Fibroblast of skin of right biceps (primary cell): Measurements from ENCODE around the gene ZMIZ1.

Experiments
- DNase-seq: peaks from one replicate; pipeline ENCODE4 v3.0.0-alpha.2; 2013

ZMIZ1 gene

DNA sequence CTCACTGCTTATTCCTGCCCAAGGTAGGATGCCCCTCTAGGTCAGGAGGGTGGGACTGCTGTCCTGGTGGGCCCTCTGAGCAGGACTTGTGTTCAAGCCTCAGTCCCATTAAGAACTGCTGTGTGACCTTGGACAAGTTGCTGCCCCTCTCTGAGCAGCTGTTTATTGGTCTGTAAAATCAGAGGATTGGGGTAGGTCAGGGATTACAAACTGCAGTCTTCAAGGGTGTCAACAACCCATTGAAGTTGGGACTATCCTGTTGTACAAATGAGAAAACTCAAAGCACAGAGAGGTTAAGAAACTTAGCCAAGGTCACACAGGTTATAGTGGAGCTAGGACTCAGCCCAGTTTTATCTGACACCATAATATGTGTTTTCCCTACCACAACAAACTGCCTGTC, 55.3 kb downstream of the ZMIZ1 start:
- no peak for DNase-seq

- no peak for DNase-seq
Measured at GRCh38 chr10:79125092-79125491, 56.3 kb downstream of the ZMIZ1 start.

DNA sequence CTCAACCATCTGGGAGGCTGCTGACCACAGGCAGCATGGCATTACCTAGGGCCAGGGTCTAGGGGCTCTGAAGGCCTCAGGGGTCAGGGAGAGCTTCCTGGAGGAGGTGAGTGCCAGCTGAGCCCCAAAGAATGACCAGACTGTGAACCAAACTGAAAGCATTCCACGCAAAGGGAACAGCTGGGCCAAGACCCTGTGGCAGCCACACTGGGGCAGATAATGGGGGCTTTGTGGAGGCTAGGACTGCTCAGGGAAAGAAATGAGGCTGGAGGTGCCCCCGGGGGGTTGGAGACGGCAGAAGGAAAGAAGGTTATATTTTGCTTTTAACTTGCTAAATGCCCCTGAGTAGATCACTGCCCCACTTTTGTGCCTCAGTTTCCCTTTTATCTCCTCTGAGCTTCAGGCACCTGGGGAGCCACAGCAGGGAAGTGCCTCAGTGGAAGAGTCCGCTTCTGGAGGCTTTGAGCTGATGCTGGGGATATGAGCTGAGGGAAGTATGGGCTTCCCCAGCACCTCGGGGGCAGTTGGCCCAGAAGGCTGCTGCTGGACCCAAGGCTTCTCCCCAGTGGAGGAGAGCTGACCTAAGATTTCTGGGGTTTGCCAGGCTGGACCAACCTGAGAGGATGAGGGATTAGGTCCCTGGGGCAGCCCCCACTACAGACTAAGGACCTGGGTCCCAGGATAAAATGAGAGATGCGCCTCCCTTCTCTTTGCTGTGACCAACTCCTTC, 57.8 kb downstream of the ZMIZ1 start:
- DNase-seq: no peak

DNA sequence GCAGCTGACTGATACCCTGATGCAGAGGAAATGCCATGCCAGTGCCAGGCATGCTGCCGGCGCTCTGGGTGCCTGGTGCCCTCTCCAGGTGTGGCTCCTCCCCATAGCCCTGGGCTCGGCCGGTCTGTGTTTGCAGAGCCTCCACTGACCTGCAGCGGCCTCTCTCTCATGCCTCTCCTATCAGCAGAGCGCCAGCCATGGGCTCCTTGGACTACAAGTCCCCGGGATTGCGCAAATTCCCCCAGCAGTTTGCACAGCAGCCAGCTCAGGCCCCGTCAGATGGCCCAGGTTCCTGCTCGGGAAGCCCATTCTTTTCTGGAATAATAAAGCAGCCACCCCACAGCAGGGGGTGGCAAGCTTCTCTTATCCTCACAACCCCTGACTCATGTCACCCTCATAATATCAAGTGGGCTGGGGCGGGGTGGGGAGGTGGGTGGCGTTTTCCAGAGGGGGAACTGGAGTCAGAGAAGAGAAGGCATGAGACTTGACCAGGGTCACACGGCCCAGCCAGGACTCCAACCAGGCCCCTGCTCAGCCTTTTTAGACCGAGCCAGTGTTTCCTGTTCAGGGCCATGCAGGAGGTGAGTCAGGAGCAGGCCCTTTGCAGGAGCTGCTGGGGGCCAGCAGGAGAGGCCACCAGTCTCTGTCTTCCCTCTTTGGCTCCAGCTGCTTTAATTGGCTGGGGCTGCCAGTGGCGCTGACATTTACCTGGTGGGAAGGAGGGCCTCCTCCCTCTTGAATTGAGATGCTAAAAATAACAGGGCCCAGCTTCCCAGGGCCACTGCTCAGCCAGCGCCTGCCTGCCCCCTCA, 58.6 kb downstream of the ZMIZ1 start:
- peak; percentile 80 for DNase-seq

DNA sequence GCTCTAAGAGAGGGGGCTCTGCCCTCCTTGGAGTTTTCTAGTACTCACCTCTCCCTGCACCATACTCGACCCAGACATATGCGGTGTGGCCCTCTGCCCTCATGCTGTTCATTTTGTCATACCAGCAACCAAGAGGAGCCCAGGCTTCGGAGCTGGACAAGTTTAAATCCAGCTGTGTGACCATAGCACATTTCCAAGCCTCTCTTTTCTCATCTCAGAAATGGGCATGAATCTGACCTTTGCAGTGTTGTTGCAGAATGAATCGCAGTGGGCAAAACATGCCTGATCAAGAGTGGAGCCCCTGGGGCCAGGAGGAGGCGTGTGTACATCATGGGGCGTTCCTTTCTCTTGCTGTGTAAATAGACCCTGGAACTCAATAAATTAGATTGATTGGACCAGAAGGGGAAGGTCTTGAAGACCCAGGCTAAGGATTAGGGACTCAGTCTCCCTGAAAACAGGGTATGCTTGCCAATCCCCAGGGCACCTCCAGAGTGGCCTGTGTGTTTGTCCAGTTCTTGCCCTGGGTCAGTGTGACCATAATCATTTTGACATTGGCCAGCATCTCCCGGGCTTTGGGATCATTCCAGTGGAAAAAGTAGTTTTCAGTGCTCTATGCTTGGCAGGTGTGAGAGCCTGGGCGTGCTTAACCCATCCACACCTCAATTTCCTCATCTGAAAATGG, 59.6 kb downstream of the ZMIZ1 start:
- no peak for DNase-seq

- no peak for DNase-seq
Measured at GRCh38 chr10:79128923-79129305, 60.1 kb downstream of the ZMIZ1 start.

- peak; percentile 78 for DNase-seq
Measured at GRCh38 chr10:79129361-79129997, 60.7 kb downstream of the ZMIZ1 start.

DNA sequence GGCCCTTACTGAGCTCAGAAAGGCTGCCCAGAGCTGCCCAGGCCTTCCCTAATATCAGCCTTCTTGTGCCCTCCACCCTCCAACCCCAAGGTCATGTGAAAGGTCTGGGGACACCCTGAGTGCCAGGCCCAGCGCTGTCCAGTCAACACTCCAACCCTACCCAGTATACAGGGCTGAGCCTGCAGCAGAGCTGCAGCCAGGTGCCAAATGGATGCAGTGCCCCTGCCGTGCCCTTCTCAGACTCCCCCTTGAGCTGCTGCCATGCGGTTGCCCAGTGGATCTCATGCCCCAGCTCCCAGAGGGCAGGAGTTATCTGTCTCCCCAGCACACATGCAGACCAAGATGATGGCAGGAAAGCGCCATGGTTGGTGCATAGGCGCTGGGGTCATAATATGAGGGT, 61.5 kb downstream of the ZMIZ1 start:
- DNase-seq: no peak

DNA sequence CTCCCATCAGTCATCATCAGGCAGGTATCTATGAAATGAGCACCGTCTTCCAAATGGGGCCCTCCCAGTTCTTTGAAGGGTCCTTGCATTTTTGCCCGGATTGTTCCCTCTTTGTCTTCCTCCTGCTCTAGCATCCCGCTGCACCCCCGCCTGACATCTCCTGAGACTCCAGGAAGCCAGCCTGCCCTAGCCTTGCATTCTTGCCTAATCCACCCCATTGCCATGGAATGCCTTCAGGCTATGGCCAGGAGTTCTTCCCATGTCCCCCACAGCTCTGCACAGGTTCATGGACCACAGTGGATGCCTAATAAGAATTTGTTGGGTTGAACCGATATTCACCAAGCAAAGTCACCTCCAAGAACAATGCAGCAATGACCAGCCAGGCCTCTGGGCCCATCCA, 62.1 kb downstream of the ZMIZ1 start:
- DNase-seq: peak; percentile 59

DNA sequence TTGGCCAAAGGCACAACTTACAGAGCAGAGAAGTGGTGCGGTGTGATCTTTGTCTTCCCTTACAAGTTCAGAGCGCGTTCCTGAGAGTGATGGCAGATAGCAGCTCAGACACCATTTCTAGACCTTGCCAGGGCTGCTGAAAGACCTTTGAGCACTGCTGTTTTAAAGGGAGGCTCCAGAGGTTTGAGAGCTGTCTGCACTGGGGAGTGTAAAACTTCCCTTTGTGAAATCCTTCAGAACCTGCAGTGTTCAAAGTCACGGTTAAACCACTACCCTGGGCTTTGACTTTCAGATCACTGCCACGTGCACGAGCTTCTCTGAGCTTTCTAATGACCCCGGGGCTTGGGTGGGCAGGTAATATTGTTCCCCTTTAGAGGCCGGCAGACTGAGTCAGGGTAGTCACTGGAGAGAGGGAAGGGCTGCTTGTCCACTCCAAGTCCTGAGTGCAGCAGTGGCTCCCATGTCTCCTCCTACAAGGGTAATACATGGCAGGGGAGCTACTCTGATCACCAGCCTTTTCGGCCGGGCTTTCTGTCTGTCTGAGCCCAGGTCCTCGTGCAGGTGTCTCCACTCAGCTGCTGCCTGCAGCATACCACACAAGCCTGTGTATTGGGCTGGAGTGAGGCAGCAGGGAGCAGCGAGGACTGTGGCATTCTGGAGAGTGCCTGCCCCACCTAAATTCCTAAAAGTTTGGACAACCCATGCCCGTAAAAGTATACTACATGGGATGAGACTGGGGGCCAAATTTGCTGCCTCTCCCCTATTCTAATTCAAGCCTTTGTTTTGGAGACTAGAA, 63.3 kb downstream of the ZMIZ1 start:
- DNase-seq: no peak

- DNase-seq: no peak
Measured at GRCh38 chr10:79132681-79133381, 64.1 kb downstream of the ZMIZ1 start.

- DNase-seq: no peak
Measured at GRCh38 chr10:79133416-79133815, 64.7 kb downstream of the ZMIZ1 start.

- DNase-seq: no peak
Measured at GRCh38 chr10:79135790-79136189, 67.0 kb downstream of the ZMIZ1 start.

DNA sequence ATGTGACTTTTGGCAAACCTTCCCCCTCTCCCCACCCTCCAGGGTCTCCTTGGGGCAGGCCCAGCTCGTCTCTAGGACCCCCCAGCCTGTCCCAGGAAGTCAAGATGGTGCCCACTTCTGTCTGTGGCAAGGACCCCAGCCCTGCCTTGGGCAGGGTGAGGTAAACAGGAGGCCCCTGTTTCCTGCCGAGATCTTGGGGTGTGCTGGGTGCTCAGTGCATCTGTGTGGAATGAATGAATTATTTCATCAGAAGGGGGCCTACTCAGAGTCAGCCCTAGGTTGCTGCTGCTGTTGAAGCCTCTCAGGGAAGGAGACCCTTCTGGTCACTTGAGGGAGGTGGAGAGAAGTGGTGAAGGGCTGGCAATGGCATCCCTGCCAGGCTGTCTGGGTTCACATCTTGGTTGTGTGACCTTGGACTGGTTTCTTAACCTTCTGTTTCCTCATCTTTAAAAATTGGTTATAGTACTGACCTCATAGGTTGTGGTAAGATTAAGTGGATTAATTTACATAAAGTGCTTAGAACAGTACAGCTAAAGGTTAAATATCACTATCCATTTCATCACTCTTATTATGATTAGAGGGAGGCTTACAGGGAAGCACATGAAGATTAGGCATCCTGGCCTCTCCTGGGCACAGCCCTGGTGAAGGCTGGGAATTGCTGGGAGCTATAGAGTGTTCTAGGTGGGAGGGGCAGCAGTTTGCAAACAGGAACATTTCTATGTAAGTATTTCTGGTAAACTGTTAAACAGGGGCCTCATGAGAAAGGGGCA, 67.7 kb downstream of the ZMIZ1 start:
- no peak for DNase-seq

DNA sequence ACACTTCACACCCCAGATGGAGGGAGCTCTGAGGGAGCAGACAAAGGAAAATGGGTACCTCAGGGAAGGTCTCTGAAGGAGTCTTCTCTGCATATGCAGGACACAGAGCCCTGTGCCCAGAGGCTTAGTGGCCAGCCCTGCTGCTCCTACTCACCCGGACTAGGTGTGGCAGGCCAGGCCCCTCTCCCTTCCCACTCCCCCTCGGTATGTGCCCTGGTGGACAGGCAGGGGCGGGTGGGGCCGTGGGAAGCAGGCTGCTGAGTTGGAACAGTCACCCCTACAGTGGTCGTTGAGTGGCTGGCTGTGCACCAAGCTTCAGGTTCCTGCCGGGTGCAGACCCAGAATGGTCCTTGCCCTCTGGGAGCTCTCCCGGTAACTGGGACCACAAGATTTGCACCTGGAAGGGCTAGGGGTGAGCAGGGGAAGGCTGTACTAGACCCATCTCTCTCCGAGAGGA, 68.6 kb downstream of the ZMIZ1 start:
- no peak for DNase-seq

DNA sequence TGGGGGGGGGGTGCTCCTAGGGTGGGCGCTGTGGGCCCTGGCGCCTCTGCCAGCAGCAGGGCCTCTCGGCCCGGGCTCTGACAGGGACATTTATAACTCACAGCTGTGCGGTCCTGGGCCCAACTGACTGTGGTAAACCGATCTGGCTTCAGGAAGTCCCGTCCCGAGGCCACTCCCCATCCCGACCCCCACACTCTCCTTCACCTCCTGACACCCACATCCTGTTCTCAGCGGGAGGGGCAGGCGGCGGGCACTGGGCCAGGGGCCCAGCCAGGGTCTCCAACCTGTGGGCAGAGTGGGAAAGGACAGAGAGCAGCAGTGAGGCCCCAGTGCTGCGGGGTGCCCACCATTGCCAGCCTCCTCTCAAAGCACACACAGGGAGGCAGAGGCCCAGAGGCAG, 69.1 kb downstream of the ZMIZ1 start:
- peak; percentile 55 for DNase-seq

GRCh38 chr10:79138449-79139123, 69.8 kb downstream of the ZMIZ1 start:
- no peak for DNase-seq

- DNase-seq: peak; percentile 79
Measured at GRCh38 chr10:79139124-79139835, 70.5 kb downstream of the ZMIZ1 start.

DNA sequence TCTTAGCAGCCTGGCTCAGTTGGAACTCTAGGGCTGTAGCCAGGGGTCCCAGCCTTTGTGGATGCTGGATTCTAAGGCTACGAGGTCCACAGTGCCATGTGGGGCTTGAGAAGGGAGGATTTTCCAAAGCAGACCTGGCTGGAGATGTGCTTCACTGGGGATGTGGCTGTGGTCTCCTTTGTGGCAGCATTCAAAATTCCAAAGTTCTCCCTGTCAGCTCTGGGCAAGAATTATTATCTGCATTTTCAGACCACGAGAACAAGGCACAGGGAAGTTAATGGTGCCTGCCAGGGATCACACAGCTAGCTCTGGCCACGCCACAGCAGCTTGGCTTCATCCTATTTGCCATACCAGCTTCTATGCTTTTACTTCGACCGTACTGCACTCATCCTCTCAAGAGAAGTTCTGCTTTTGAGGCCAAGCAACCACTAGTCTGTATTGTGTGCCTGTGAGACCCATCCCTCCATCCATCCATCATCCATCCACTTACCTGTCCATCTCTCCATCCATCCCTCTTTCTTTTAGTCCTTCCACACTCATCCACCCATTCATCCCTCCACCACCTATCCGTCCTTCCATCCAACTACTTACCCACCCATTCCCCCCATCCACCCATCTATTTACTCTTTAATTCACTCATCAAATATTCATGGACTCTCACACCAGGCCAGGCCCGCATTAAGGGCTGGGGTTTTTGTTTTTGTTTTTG, 71.5 kb downstream of the ZMIZ1 start:
- DNase-seq: peak; percentile 58
